Esophagus squamous epithelium (tissue), 5 donors: ENCODE measurements around the gene CTSH. TPM values are rescaled to one million over a fixed set of nuclear protein-coding genes. Genes with fewer than 3 reads are reported as not detected.
"Not testable (repeated sequence)": the region's sequence is repeated elsewhere in the genome, so short reads cannot be mapped to it uniquely, and the experiment has no call there.

Experiments used
- DNase-seq: peaks from one replicate; lab custom pipeline; 2025; lab: John Stamatoyannopoulos, UW
- H3K27ac ChIP-seq, 4 donors: fragments of 200-600 bp; sonication (generic); one replicate each; pipeline ENCODE4 v1.5.1; 2016 to 2019; ENCODE audit warnings: mild to moderate bottlenecking in 1 of 4
- H3K27me3 ChIP-seq, 4 donors: fragments of 200-600 bp; sonication (generic); 1 replicate in 3 of 4; 2 replicates in 1 of 4; pipeline versions ENCODE4 v1.5.1 to v1.6.0; 2017 to 2021; ENCODE audit warnings: antibody characterized with exemption in 1 of 4
- H3K36me3 ChIP-seq, 3 donors: fragments of 200-600 bp; sonication (generic); one replicate each; pipeline ENCODE4 v1.5.1; 2016 to 2019
- H3K4me1 ChIP-seq, 3 donors: fragments of 200-600 bp; sonication (generic); one replicate each; pipeline ENCODE4 v1.5.1; 2017 to 2019
- H3K4me3 ChIP-seq, 4 donors: fragments of 200-600 bp; sonication (generic); 1 replicate in 3 of 4; 2 replicates in 1 of 4; pipeline ENCODE4 v1.5.1; 2016 to 2019; ENCODE audit warnings: mild to moderate bottlenecking in 2 of 4, moderate library complexity in 1 of 4
- H3K9me3 ChIP-seq, 3 donors: fragments of 200-600 bp; sonication (generic); one replicate each; pipeline ENCODE4 v1.5.1; 2016 to 2019
- CTCF ChIP-seq, 6 experiments: fragments of 450-650 bp in 4 of 6; fragments of 200-600 bp in 2 of 6; sonication (generic) in 2 of 6; IDR thresholded peaks; one replicate each; pipeline ENCODE4 v1.5.1; 2016 to 2019; ENCODE audit warnings: antibody characterized with exemption in 6 of 6, mild to moderate bottlenecking in 4 of 6, moderate library complexity in 4 of 6
- POLR2A ChIP-seq, 4 donors: fragments of 450-650 bp; IDR thresholded peaks; one replicate each; pipeline ENCODE4 v1.6.1; 2017; ENCODE audit warnings: antibody characterized with exemption in 4 of 4, mild to moderate bottlenecking in 4 of 4, moderate library complexity in 3 of 4
- WGBS, 2 donors: methylation state at CpG; one replicate each; pipeline ENCODE4 v1.1.5; 2018; 5-methylcytosine and 5-hydroxymethylcytosine counted together
- intact Hi-C: fragments of 100-400 bp; cut with DNase I; formaldehyde crosslinking; loops from one replicate; pipeline ENCODE4 v1.15.0; 2022
- total RNA-seq, 4 donors: library from RNA; depleted of rRNA; stranded (reverse); fragments of >200 nt; gene quantifications; one replicate each; pipeline ENCODE4 v1.1.0, GENCODE V29; 2016
- donor health status: DM: yes; HTN: yes; CAD: no.

CTSH gene
- total RNA-seq, 4 donors from 2014 or later = 19.7 to 115 (median 69.6) TPM

- no peaks in the 10 kb centered on the region for H3K9me3 ChIP-seq
- peaks cover 0 to 11% (median 0%) of the 10 kb centered on the region in 3 donors for H3K4me1 ChIP-seq
- TF ChIP-seq CTCF (IDR thresholded peaks at IDR 0.05) (no peak), POLR2A (IDR thresholded peaks at IDR 0.05) (no peak)
- H3K36me3 ChIP-seq = peaks cover 0 to 100% (median 35%) of the 10 kb centered on the region in 3 donors
- no peak for DNase-seq
- no peak overlapping the region for H3K27ac ChIP-seq
- no peaks in the 10 kb centered on the region for H3K27me3 ChIP-seq
- WGBS, 2 donors = 74 to 88% methylated on average over 6 of the region's 6 CpGs
- intact Hi-C loops = no loop called here
- no peak overlapping the region for H3K4me3 ChIP-seq
These were observed 40.1 kb downstream of the CTSH start for GRCh38 chr15:78904599-78905358.

DNA sequence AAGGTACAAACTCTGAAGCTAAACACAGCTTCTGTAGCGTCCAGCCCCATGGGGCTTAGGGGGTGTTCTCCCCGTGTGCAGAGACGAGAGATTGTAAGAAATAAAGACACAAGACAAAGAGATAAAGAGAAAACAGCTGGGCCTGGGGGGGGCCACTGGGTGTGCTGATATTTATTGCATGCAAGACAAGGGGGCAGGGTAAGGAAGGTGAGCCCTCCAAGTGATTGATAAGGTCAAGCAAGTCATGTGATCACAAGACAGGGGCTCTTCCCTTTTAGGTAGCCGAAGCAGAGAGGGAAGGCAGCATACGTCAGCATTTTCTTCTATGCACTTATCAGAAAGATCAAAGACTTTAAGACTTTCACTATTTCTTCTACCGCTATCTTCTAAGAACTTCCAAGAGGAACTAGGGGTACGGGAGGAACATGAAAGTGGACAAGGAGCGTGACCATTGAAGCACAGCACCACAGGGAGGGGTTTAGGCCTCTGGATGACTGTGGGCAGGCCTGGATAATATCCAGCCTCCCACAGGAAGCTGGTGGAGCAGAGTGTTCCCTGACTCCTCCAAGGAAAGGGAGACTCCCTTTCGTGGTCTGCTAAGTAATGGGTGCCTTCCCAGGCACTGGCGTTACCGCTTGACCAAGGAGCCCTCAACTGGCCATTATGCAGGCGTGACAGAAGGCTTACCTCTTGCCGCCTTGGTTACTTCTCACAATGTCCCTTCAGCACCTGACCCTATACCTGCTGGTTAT, 42.4 kb downstream of the CTSH start:
- peaks cover 8 to 100% (median 47%) of the 10 kb centered on the region in 3 donors for H3K36me3 ChIP-seq
- peaks cover 0 to 11% (median 0%) of the 10 kb centered on the region in 3 donors for H3K4me1 ChIP-seq
- intact Hi-C loops, H3K27me3 ChIP-seq, DNase-seq, H3K27ac ChIP-seq, H3K4me3 ChIP-seq, H3K9me3 ChIP-seq: not testable (repeated sequence)
- WGBS, 2 donors = 73 to 79% methylated on average over 12 to 13 of the region's 13 CpGs

DNA sequence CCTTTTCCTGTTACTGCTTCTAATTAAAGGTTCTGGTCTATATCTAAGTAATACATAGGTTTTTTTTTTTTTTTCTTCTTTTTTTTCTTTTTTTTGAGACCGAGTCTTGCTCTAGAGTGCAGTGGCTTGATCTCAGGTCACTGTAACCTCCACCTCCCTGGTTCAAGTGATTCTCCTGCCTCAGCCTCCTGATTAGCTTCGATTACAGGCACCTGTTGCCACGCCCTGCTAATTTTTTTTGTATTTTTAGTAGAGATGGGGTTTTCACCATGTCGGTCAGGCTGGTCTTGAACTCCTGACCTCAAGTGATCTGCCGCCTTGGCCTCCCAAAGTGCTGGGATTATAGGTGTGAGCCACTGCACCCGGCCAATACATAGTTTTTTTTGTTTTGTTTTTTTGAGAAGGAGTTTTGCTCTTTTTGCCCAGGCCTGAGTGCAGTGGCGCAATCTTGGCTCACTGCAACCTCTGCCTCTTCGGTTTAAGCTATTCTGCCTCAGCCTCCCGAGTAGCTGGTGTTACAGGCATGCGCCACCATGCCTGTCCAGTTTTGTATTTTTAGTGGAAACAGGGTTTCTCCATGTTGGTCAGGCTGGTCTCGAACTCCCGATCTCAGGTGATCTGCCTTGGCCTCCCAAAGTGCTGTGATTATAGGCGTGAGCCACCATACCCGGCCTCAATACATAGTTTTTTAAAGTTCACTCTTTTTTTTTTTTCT, 43.9 kb downstream of the CTSH start:
- DNase-seq, H3K9me3 ChIP-seq, intact Hi-C loops, H3K27me3 ChIP-seq, H3K4me1 ChIP-seq, H3K27ac ChIP-seq, H3K4me3 ChIP-seq: not testable (repeated sequence)
- H3K36me3 ChIP-seq = peaks cover 8 to 100% (median 44%) of the 10 kb centered on the region in 3 donors
- WGBS, 2 donors = 88 to 89% methylated on average over 13 to 14 of the region's 14 CpGs

DNA sequence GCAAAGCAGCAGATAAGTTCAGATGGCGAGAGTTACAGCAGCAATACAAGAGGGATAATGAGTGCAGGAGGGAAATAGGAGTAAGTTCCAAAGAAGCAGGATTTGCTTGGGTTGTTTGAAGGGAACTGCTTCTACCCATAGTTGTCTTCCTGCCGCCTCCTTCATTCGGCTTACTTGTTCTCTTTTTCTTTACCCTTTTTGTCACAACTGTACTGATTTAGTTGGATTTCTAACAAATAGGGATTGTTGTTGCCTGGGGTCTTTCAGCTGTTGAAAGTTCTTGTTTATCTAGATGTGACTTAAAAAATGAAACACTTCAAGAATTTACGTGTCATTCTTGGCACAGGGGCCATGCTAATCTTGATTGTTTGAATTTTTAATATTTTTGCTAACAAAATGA, 46.3 kb downstream of the CTSH start:
- peaks cover 8 to 100% (median 49%) of the 10 kb centered on the region in 3 donors for H3K36me3 ChIP-seq
- H3K27ac ChIP-seq = no peak overlapping the region
- no peaks in the 10 kb centered on the region for H3K9me3 ChIP-seq
- no peak for TF ChIP-seq CTCF (IDR thresholded peaks at IDR 0.05)
- no peak for TF ChIP-seq POLR2A (IDR thresholded peaks at IDR 0.05)
- no peak overlapping the region for H3K4me3 ChIP-seq
- H3K27me3 ChIP-seq = no peaks in the 10 kb centered on the region
- intact Hi-C loops = no loop called here
- 83 to 88% methylated on average over 4 of the region's 4 CpGs for WGBS, 2 donors
- no peaks in the 10 kb centered on the region for H3K4me1 ChIP-seq
- no peak for DNase-seq

DNA sequence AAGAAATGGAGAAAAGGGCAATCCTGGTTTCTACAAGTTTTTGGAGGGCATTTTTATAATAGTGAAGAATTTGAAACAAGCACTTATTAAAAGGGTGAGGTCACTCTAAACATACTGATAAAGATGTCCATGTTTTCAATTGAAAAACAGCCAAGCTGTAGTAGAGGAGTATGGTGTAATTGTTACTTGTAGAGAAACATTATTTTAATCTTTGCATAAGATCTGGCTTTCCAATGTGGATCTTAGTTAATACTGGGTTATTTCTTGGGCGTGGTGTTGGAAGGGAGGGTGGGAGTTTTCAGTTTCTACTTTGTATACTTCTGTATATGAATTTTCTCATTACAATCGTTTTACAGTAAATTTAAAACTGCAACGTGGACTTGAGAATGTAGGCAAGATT, 49.4 kb downstream of the CTSH start:
- DNase-seq = no peak
- Histone ChIP-seq H3K9me3 (no peaks in the 10 kb centered on the region), H3K27me3 (no peaks in the 10 kb centered on the region), H3K4me1 (no peaks in the 10 kb centered on the region), H3K27ac (no peak overlapping the region), H3K36me3 (peaks cover 8 to 100% (median 45%) of the 10 kb centered on the region in 3 donors), H3K4me3 (no peak overlapping the region)
- WGBS, 2 donors = 76 to 77% methylated on average over 3 of the region's 3 CpGs
- intact Hi-C loops = no loop called here
- TF ChIP-seq POLR2A (IDR thresholded peaks at IDR 0.05) (no peak), CTCF (IDR thresholded peaks at IDR 0.05) (no peak)
